ENCODE results near the gene SLC35F4. TPM values are rescaled to one million over a fixed set of nuclear protein-coding genes. Genes with fewer than 3 reads are reported as not detected.

The SLC35F4 gene
- total and polyA plus RNA-seq, 5 donors from 2014 or later = not detected

- Mint-ChIP-seq H3K4me3 (no peak overlapping the region), H3K27me3 (peaks cover 5% of the 10 kb centered on the region), H3K36me3 (no peaks in the 10 kb centered on the region), H3K9me3 (peaks cover 0 to 3% (median 0%) of the 10 kb centered on the region in 7 donors), H3K4me1 (no peaks in the 10 kb centered on the region), H3K27ac (no peak overlapping the region)
- no peaks in the 10 kb centered on the region for H3K36me3 ChIP-seq (ENCODE audit: control insufficient read depth, insufficient read depth, low read length)
- H3K4me3 ChIP-seq (ENCODE audit: low read depth, low read length) = no peak overlapping the region
- H3K27ac ChIP-seq (ENCODE audit: insufficient read depth, low read length, poor library complexity, severe bottlenecking) = no peak overlapping the region
- no peaks in the 10 kb centered on the region for H3K4me1 ChIP-seq (ENCODE audit: control insufficient read depth, insufficient read depth, low read length, poor library complexity, severe bottlenecking)
- no peak for ATAC-seq (ENCODE audit: low read depth in 2 of 2)
- DNase-seq = no peak
- no peaks in the 10 kb centered on the region for H3K9me3 ChIP-seq (ENCODE audit: control insufficient read depth in 2 of 2, low read length in 2 of 2)
- H3K27me3 ChIP-seq (ENCODE audit: control insufficient read depth, insufficient read depth, low read length) = no peaks in the 10 kb centered on the region
These were observed 47.4 kb downstream of the SLC35F4 start for GRCh38 chr14:57818511-57818910.

- Histone ChIP-seq H3K36me3 (ENCODE audit: control insufficient read depth, insufficient read depth, low read length) (no peaks in the 10 kb centered on the region), H3K4me3 (ENCODE audit: low read depth, low read length) (no peak overlapping the region), H3K27me3 (ENCODE audit: control insufficient read depth, insufficient read depth, low read length) (no peaks in the 10 kb centered on the region), H3K4me1 (ENCODE audit: control insufficient read depth, insufficient read depth, low read length, poor library complexity, severe bottlenecking) (no peaks in the 10 kb centered on the region), H3K27ac (ENCODE audit: insufficient read depth, low read length, poor library complexity, severe bottlenecking) (no peak overlapping the region), H3K9me3 (ENCODE audit: control insufficient read depth in 2 of 2, low read length in 2 of 2) (no peaks in the 10 kb centered on the region)
- ATAC-seq (ENCODE audit: low read depth in 2 of 2) = no peak
- peaks cover 0 to 3% (median 0%) of the 10 kb centered on the region in 7 donors for H3K9me3 Mint-ChIP-seq
- H3K27ac Mint-ChIP-seq = no peak overlapping the region
- H3K4me1 Mint-ChIP-seq = no peaks in the 10 kb centered on the region
- peaks cover 5% of the 10 kb centered on the region for H3K27me3 Mint-ChIP-seq
- H3K4me3 Mint-ChIP-seq = no peak overlapping the region
- no peaks in the 10 kb centered on the region for H3K36me3 Mint-ChIP-seq
- no peak for DNase-seq
These were observed 49.2 kb downstream of the SLC35F4 start for GRCh38 chr14:57816568-57817284.

- DNase-seq (no peak), ATAC-seq (ENCODE audit: low read depth in 2 of 2) (no peak)
- Mint-ChIP-seq H3K27me3 (peaks cover 5% of the 10 kb centered on the region), H3K27ac (no peak overlapping the region), H3K4me3 (no peak overlapping the region), H3K4me1 (no peaks in the 10 kb centered on the region), H3K36me3 (no peaks in the 10 kb centered on the region), H3K9me3 (peaks cover 0 to 3% (median 0%) of the 10 kb centered on the region in 7 donors)
- H3K27ac ChIP-seq (ENCODE audit: insufficient read depth, low read length, poor library complexity, severe bottlenecking) = no peak overlapping the region
- no peaks in the 10 kb centered on the region for H3K36me3 ChIP-seq (ENCODE audit: control insufficient read depth, insufficient read depth, low read length)
- no peaks in the 10 kb centered on the region for H3K4me1 ChIP-seq (ENCODE audit: control insufficient read depth, insufficient read depth, low read length, poor library complexity, severe bottlenecking)
- H3K9me3 ChIP-seq (ENCODE audit: control insufficient read depth in 2 of 2, low read length in 2 of 2) = no peaks in the 10 kb centered on the region
- no peaks in the 10 kb centered on the region for H3K27me3 ChIP-seq (ENCODE audit: control insufficient read depth, insufficient read depth, low read length)
- H3K4me3 ChIP-seq (ENCODE audit: low read depth, low read length) = no peak overlapping the region
These were observed 51.2 kb downstream of the SLC35F4 start for GRCh38 chr14:57814726-57815125.

GRCh38 chr14:57812741-57813140 is 53.2 kb downstream of the SLC35F4 start:
- peaks cover 0 to 4% (median 0%) of the 10 kb centered on the region in 7 donors for H3K9me3 Mint-ChIP-seq

DNA sequence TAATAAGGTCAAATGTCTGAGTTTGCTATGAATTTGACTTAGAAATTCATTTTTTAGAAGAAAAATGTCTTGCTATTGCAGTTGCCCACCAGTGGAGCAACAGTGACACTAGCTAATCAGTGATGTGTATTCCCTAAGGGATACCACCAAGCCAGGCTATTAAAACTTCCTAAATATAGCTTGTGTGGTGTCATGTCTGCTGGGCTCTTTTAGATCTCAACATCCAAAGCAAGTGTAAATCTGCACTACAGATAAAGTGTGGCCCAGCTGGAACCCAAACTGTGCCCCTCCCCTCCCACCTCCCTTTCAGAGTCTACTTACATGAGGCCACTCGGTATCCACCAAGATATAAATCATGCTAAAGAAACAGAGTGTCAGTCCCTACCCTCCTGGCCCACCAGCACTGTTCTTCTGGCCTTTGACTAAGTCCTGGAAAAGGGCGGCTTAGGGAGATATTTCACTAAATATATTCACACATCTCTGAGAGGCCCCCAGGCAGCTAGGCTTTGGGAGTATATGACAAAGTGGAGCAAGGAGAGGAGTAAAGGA is 53.8 kb downstream of the SLC35F4 start:
- ATAC-seq (ENCODE audit: low read depth in 2 of 2) (no peak), DNase-seq (no peak)
- Mint-ChIP-seq H3K36me3 (no peaks in the 10 kb centered on the region), H3K4me3 (no peak overlapping the region), H3K4me1 (no peaks in the 10 kb centered on the region), H3K27ac (no peak overlapping the region), H3K27me3 (peaks cover 5% of the 10 kb centered on the region), H3K9me3 (peaks cover 0 to 4% (median 0%) of the 10 kb centered on the region in 7 donors)
- no peaks in the 10 kb centered on the region for H3K36me3 ChIP-seq (ENCODE audit: control insufficient read depth, insufficient read depth, low read length)
- H3K4me3 ChIP-seq (ENCODE audit: low read depth, low read length) = no peak overlapping the region
- no peaks in the 10 kb centered on the region for H3K9me3 ChIP-seq (ENCODE audit: control insufficient read depth in 2 of 2, low read length in 2 of 2)
- no peaks in the 10 kb centered on the region for H3K27me3 ChIP-seq (ENCODE audit: control insufficient read depth, insufficient read depth, low read length)
- no peaks in the 10 kb centered on the region for H3K4me1 ChIP-seq (ENCODE audit: control insufficient read depth, insufficient read depth, low read length, poor library complexity, severe bottlenecking)
- H3K27ac ChIP-seq (ENCODE audit: insufficient read depth, low read length, poor library complexity, severe bottlenecking) = no peak overlapping the region

More at GRCh38 chr14:57812741-57813140, 53.2 kb downstream of the SLC35F4 start:
- no peak overlapping the region for H3K27ac ChIP-seq (ENCODE audit: insufficient read depth, low read length, poor library complexity, severe bottlenecking)
- no peaks in the 10 kb centered on the region for H3K4me1 ChIP-seq (ENCODE audit: control insufficient read depth, insufficient read depth, low read length, poor library complexity, severe bottlenecking)
- no peaks in the 10 kb centered on the region for H3K9me3 ChIP-seq (ENCODE audit: control insufficient read depth in 2 of 2, low read length in 2 of 2)
- no peaks in the 10 kb centered on the region for H3K27me3 ChIP-seq (ENCODE audit: control insufficient read depth, insufficient read depth, low read length)
- no peak overlapping the region for H3K4me3 ChIP-seq (ENCODE audit: low read depth, low read length)
- DNase-seq (no peak), ATAC-seq (ENCODE audit: low read depth in 2 of 2) (no peak)
- Mint-ChIP-seq H3K4me3 (no peak overlapping the region), H3K27ac (no peak overlapping the region), H3K27me3 (peaks cover 5% of the 10 kb centered on the region), H3K4me1 (no peaks in the 10 kb centered on the region), H3K36me3 (no peaks in the 10 kb centered on the region)
- no peaks in the 10 kb centered on the region for H3K36me3 ChIP-seq (ENCODE audit: control insufficient read depth, insufficient read depth, low read length)

GRCh38 chr14:57809808-57810207 is 56.1 kb downstream of the SLC35F4 start:
- no peaks in the 10 kb centered on the region for H3K4me1 ChIP-seq (ENCODE audit: control insufficient read depth, insufficient read depth, low read length, poor library complexity, severe bottlenecking)
- no peak for DNase-seq
- H3K9me3 Mint-ChIP-seq = peaks cover 0 to 7% (median 0%) of the 10 kb centered on the region in 7 donors
- H3K27ac Mint-ChIP-seq = no peak overlapping the region
- H3K9me3 ChIP-seq (ENCODE audit: control insufficient read depth in 2 of 2, low read length in 2 of 2) = no peaks in the 10 kb centered on the region
- no peaks in the 10 kb centered on the region for H3K27me3 Mint-ChIP-seq
- H3K4me1 Mint-ChIP-seq = no peaks in the 10 kb centered on the region
- no peak overlapping the region for H3K4me3 ChIP-seq (ENCODE audit: low read depth, low read length)
- H3K36me3 Mint-ChIP-seq = no peaks in the 10 kb centered on the region
- no peak for ATAC-seq (ENCODE audit: low read depth in 2 of 2)
- H3K4me3 Mint-ChIP-seq = no peak overlapping the region
- H3K36me3 ChIP-seq (ENCODE audit: control insufficient read depth, insufficient read depth, low read length) = no peaks in the 10 kb centered on the region
- H3K27me3 ChIP-seq (ENCODE audit: control insufficient read depth, insufficient read depth, low read length) = no peaks in the 10 kb centered on the region
- H3K27ac ChIP-seq (ENCODE audit: insufficient read depth, low read length, poor library complexity, severe bottlenecking) = no peak overlapping the region

- Mint-ChIP-seq H3K36me3 (no peaks in the 10 kb centered on the region), H3K4me3 (no peak overlapping the region), H3K27me3 (no peaks in the 10 kb centered on the region), H3K27ac (no peak overlapping the region), H3K4me1 (no peaks in the 10 kb centered on the region), H3K9me3 (peaks cover 0 to 10% (median 3%) of the 10 kb centered on the region in 7 donors)
- no peak overlapping the region for H3K27ac ChIP-seq (ENCODE audit: insufficient read depth, low read length, poor library complexity, severe bottlenecking)
- ATAC-seq (ENCODE audit: low read depth in 2 of 2) (no peak), DNase-seq (no peak)
- no peaks in the 10 kb centered on the region for H3K27me3 ChIP-seq (ENCODE audit: control insufficient read depth, insufficient read depth, low read length)
- H3K9me3 ChIP-seq (ENCODE audit: control insufficient read depth in 2 of 2, low read length in 2 of 2) = no peaks in the 10 kb centered on the region
- no peaks in the 10 kb centered on the region for H3K36me3 ChIP-seq (ENCODE audit: control insufficient read depth, insufficient read depth, low read length)
- H3K4me3 ChIP-seq (ENCODE audit: low read depth, low read length) = no peak overlapping the region
- H3K4me1 ChIP-seq (ENCODE audit: control insufficient read depth, insufficient read depth, low read length, poor library complexity, severe bottlenecking) = no peaks in the 10 kb centered on the region
These were observed 68.7 kb downstream of the SLC35F4 start for GRCh38 chr14:57797160-57797559.

DNA sequence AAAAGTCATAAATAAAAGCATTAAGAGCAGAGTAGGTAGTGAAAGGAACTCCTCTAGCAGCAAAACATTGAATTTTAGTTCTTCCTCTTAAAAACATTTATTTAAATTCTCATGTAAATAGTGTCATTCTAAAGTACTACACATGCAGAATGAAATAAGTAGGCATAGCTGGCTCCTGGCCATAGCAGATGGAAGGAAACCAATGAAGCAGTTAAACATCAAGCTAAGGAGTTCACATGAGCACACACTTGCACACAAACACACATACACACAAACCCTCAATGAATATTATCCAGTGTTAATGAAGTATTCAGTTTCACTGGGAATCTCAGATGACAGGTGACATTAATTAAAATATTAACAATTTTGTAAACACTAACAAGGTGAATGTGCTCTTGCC is 69.3 kb downstream of the SLC35F4 start:
- no peak for DNase-seq
- no peaks in the 10 kb centered on the region for H3K27me3 ChIP-seq (ENCODE audit: control insufficient read depth, insufficient read depth, low read length)
- H3K4me3 ChIP-seq (ENCODE audit: low read depth, low read length) = no peak overlapping the region
- no peak for ATAC-seq (ENCODE audit: low read depth in 2 of 2)
- no peak overlapping the region for H3K4me3 Mint-ChIP-seq
- H3K9me3 ChIP-seq (ENCODE audit: control insufficient read depth in 2 of 2, low read length in 2 of 2) = no peaks in the 10 kb centered on the region
- H3K36me3 Mint-ChIP-seq = no peaks in the 10 kb centered on the region
- no peak overlapping the region for H3K27ac Mint-ChIP-seq
- H3K27me3 Mint-ChIP-seq = no peaks in the 10 kb centered on the region
- no peaks in the 10 kb centered on the region for H3K4me1 Mint-ChIP-seq
- no peaks in the 10 kb centered on the region for H3K36me3 ChIP-seq (ENCODE audit: control insufficient read depth, insufficient read depth, low read length)
- H3K27ac ChIP-seq (ENCODE audit: insufficient read depth, low read length, poor library complexity, severe bottlenecking) = no peak overlapping the region
- no peaks in the 10 kb centered on the region for H3K4me1 ChIP-seq (ENCODE audit: control insufficient read depth, insufficient read depth, low read length, poor library complexity, severe bottlenecking)
- H3K9me3 Mint-ChIP-seq = peaks cover 0 to 10% (median 3%) of the 10 kb centered on the region in 7 donors

Data from CD4-positive, CD25-positive, alpha-beta regulatory T cell (primary cell).